AG04449 (cell line): ENCODE data around the gene CDK5RAP2.

Experiments
- CTCF ChIA-PET: fragments of 350-600 bp; formaldehyde crosslinking; extraction: SDS; loops from one replicate; lab custom pipeline; 2021; ENCODE audit warnings: antibody characterized with exemption; lab: Yijun Ruan, JAX
- POLR2A ChIA-PET: fragments of 400-600, 350-600 bp; formaldehyde crosslinking; extraction: SDS; loops from one replicate; lab custom pipeline; 2020; ENCODE audit warnings: antibody characterized with exemption, inconsistent platforms; lab: Yijun Ruan, JAX
- DNase-seq: peaks from one replicate; pipeline ENCODE4 v3.0.0-alpha.2; 2010; ENCODE audit warnings: low read depth, low spot score
- H3K4me3 ChIP-seq: 2 replicates; pipeline ENCODE4 v1.5.1; 2011; ENCODE audit warnings: low read depth, mild to moderate bottlenecking, control low read depth, low read length
- TF ChIP-seq, protein P1 (sequence below): IDR thresholded peaks from one replicate; pipeline ENCODE4 v1.5.1; 2011; ENCODE audit warnings: mild to moderate bottlenecking, moderate library complexity, low read length, control low read depth, inconsistent platforms; ENCODE audit not compliant: insufficient read depth; ENCODE audit errors: missing control alignments

CDK5RAP2 gene

DNA sequence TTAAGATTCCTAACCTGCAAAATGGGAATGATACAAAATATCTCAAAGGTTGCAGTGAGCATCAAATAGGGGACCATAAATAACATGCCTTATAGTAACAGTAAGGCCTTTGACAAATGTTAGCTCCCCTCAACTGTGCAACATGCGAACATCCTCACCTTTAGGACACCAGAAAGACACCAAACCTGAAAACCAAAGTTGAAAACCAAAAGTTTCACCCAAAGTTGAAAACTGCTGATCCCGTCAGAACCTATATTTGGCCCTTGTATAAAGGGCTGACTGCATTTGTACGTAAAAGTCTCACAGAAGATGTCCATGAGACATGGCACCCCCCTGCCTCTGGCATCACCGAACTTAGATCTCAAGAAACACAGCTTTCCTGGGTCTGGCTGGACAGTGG lies 12.1 kb downstream of the CDK5RAP2 start:
- no peak for DNase-seq
- TF ChIP-seq, protein P1, sequence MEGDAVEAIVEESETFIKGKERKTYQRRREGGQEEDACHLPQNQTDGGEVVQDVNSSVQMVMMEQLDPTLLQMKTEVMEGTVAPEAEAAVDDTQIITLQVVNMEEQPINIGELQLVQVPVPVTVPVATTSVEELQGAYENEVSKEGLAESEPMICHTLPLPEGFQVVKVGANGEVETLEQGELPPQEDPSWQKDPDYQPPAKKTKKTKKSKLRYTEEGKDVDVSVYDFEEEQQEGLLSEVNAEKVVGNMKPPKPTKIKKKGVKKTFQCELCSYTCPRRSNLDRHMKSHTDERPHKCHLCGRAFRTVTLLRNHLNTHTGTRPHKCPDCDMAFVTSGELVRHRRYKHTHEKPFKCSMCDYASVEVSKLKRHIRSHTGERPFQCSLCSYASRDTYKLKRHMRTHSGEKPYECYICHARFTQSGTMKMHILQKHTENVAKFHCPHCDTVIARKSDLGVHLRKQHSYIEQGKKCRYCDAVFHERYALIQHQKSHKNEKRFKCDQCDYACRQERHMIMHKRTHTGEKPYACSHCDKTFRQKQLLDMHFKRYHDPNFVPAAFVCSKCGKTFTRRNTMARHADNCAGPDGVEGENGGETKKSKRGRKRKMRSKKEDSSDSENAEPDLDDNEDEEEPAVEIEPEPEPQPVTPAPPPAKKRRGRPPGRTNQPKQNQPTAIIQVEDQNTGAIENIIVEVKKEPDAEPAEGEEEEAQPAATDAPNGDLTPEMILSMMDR: no peak
- H3K4me3 ChIP-seq: no peak overlapping the region
- CTCF ChIA-PET: no interaction called here
- POLR2A ChIA-PET: no interaction called here

DNA sequence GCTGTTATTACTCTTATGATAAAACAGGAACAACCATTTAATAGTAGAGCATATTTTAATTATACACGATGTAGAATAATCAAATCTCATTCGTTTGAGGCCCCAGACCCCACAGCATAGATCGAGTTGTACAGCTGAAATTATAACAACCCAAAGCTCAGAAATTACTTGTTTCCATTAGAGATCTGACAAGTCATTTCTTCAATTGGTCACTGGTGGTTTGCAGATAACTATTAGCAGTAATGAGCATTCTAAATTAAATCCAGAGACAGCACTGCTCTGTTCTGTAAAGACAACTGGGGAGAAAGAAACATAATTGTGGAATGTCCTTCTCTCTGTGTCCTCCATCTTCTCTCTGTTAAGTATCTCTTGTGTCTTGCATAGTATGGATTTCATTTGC lies 12.9 kb downstream of the CDK5RAP2 start:
- ChIA-PET POLR2A (no interaction called here), CTCF (no interaction called here)
- no peak overlapping the region for H3K4me3 ChIP-seq
- TF ChIP-seq, protein P1: no peak
- DNase-seq: no peak

DNA sequence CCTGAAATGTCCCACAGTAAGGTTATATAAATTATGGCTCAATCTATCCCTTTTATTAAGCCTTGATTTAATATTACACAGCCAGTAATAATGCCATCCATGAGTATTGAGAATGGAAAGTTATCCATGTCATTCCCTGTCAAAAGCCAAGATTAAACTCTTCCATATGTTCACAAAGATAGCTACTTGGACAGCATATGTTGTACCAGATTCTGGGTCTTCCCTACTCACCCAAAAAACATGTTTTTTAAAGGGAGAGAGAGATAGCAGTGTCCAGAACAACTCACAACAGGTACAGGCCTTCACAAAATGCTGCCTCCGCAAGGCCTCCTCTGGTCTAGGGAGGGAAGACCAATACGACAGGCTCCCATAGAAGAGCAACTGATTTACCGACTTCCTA lies 15.4 kb downstream of the CDK5RAP2 start:
- H3K4me3 ChIP-seq: no peak overlapping the region
- POLR2A ChIA-PET: no interaction called here
- CTCF ChIA-PET: interaction anchor here (1.8 kb wide), 1 partner anchor 31 kb away, joined by 6 read pairs; no protein-coding TSS in a partner anchor
- TF ChIP-seq, protein P1: no peak
- no peak for DNase-seq

- POLR2A ChIA-PET: no interaction called here
- no peak for DNase-seq
- CTCF ChIA-PET: interaction anchor here (1.6 kb wide), 1 partner anchor 10 kb away, joined by 5 read pairs; no protein-coding TSS in a partner anchor
- TF ChIP-seq, protein P1: no peak
- no peak overlapping the region for H3K4me3 ChIP-seq
These were observed 17.0 kb downstream of the CDK5RAP2 start for GRCh38 chr9:120562861-120563443.

- H3K4me3 ChIP-seq: no peak overlapping the region
- TF ChIP-seq, protein P1: no peak
- POLR2A ChIA-PET: no interaction called here
- DNase-seq: no peak
- CTCF ChIA-PET: no interaction called here
These were observed 18.3 kb downstream of the CDK5RAP2 start for GRCh38 chr9:120561709-120562108.

DNA sequence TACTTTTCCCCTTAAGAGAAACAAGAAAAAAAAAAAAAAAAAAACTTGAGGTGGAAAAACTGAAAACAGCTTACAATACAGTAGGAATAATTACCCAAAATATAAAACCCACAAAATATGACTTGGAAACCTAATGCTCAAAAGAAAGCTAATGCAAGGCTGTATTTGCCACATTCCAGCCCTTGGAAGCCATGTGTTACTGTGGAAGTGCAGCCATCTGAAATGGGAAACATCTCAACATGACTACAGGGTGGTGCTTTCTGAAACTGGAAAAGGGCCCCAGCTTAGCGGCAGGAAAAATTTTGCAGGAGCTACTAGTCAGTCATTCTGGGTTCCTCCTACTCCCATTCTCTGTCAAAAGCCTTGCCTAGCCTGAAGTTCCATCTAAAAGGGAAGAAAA lies 20.4 kb downstream of the CDK5RAP2 start:
- DNase-seq: no peak
- POLR2A ChIA-PET: no interaction called here
- CTCF ChIA-PET: interaction anchor here (1.1 to 1.3 kb wide), 2 partner anchors 13 to 20 kb away, joined by 3 read pairs; no protein-coding TSS in a partner anchor

More for the DNA sequence above, 20.4 kb downstream of the CDK5RAP2 start:
- H3K4me3 ChIP-seq: no peak overlapping the region
- TF ChIP-seq, protein P1: no peak
